GM10266 (cell line): Measurements from ENCODE around the gene LSAMP.

Experiments
- DNase-seq: peaks from one replicate; pipeline ENCODE4 v3.0.0; 2012; ENCODE audit errors: extremely low spot score
- TF ChIP-seq, protein P1 (sequence below): IDR thresholded peaks from 2 replicates; pipeline ENCODE4 v1.5.1; 2012; ENCODE audit warnings: mild to moderate bottlenecking, low read depth; ENCODE audit not compliant: control insufficient read depth, insufficient read depth; ENCODE audit errors: missing control alignments

Gene LSAMP

GRCh38 chr3:116246406-116246980, 198.8 kb downstream of the LSAMP start:
- no peak for DNase-seq
- TF ChIP-seq, protein P1, sequence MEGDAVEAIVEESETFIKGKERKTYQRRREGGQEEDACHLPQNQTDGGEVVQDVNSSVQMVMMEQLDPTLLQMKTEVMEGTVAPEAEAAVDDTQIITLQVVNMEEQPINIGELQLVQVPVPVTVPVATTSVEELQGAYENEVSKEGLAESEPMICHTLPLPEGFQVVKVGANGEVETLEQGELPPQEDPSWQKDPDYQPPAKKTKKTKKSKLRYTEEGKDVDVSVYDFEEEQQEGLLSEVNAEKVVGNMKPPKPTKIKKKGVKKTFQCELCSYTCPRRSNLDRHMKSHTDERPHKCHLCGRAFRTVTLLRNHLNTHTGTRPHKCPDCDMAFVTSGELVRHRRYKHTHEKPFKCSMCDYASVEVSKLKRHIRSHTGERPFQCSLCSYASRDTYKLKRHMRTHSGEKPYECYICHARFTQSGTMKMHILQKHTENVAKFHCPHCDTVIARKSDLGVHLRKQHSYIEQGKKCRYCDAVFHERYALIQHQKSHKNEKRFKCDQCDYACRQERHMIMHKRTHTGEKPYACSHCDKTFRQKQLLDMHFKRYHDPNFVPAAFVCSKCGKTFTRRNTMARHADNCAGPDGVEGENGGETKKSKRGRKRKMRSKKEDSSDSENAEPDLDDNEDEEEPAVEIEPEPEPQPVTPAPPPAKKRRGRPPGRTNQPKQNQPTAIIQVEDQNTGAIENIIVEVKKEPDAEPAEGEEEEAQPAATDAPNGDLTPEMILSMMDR = no peak

DNA sequence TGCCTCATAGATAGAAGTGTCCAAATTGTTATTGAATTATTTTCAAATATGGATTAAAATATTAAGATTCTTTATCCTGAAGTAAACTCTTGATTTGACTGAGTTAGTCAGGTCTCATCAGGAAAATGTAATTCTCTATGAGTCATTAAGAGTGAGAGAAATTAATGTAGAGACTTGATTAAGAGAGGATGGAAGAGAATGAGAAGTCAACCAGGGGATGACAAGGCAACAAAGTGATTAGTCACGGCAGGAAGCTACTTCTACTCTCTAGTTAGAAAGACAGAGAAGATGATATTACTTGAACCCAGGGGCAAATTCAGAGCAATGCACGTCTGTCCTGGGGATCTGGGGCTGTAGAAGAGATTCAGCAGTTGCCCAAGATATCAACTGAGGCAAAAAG, 202.5 kb downstream of the LSAMP start:
- TF ChIP-seq, protein P1 = no peak

DNA sequence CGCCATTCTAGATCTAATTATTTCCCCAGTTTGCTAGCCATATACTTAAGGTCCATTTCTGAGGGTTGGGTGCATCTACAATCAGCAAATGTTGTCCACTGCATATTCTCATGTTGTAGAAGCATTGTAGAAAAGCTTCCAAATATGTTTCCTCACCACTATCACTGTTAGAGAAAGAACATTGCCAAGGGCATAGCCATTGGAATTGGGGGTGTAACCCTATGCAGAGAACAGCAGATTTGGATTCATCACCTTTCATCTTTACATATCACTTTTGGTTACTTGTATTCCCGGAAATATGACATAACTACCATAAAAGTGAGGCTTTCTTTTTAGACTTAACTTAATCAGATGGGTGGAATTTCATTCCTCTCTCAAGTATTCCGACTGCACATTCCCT, 203.6 kb downstream of the LSAMP start:
- TF ChIP-seq, protein P1 = no peak
- DNase-seq = no peak

More for the DNA sequence above, 202.5 kb downstream of the LSAMP start:
- DNase-seq = no peak

DNA sequence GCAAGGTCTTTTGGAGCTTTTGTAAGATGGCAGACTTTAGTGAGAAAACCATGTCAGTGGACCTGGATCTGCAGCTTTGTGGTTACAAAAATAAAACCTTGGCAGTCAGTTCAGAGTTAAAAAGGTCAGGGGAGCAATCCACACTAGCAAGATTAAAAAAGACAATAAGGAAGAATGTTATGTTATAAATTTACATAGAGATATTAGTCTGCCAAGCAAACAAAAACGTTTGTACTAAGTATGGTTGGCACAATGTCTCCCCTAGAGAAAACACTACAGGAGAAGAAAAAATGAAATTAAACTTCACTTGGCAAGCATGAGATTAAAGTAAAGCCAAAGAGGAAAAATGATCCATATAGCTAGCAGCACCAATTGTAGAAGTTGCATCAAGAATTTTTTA, 205.0 kb downstream of the LSAMP start:
- no peak for DNase-seq
- TF ChIP-seq, protein P1 = no peak

- TF ChIP-seq, protein P1 = no peak
- DNase-seq = no peak
These were observed 206.3 kb downstream of the LSAMP start for GRCh38 chr3:116238846-116239565.

- TF ChIP-seq, protein P1 = no peak
- DNase-seq = no peak
These were observed 211.5 kb downstream of the LSAMP start for GRCh38 chr3:116233711-116234357.
